IMR-90 (cell line): ENCODE data around the gene NOS1AP. TPM values are rescaled to one million over a fixed set of nuclear protein-coding genes. Genes with fewer than 3 reads are reported as not detected.

Source experiments
- ATAC-seq: fragments of 200-7000 bp; cut with Tn5 transposase; 2 replicates; pipeline ENCODE4 v1.9.1; 2020; ENCODE audit warnings: low read depth, mild to moderate bottlenecking, moderate library complexity
- BruUV-seq: library from RNA; stranded (reverse); fragments of 400-500 nt; replicated peaks from 2 replicates; lab custom pipeline; 2021; lab: Mats Ljungman, UMichigan
- CTCF ChIA-PET: fragments of 300-600 bp; formaldehyde crosslinking; extraction: SDS; loops from one replicate; lab custom pipeline; 2021; ENCODE audit warnings: antibody characterized with exemption; lab: Yijun Ruan, JAX
- POLR2A ChIA-PET: fragments of 300-600 bp; sonication (Branson Sonifier 250); formaldehyde crosslinking; loops from one replicate; lab custom pipeline; 2022; ENCODE audit warnings: antibody characterized with exemption; ENCODE audit not compliant: unreplicated experiment; lab: Charles Lee
- DNase-seq: peaks from one replicate; pipeline ENCODE4 v3.0.0; 2013
- H2AFZ ChIP-seq: replicated peaks from 2 replicates; pipeline ENCODE3; 2013; ENCODE audit warnings: low read length, mild to moderate bottlenecking; ENCODE audit not compliant: poor library complexity
- H2AK5ac ChIP-seq: 2 replicates; pipeline ENCODE4 v1.6.1; 2013; ENCODE audit warnings: low read depth, low read length, inconsistent platforms
- H2AK9ac ChIP-seq: replicated peaks from 2 replicates; pipeline ENCODE3; 2013; ENCODE audit warnings: mild to moderate bottlenecking, low read depth, low read length, moderate library complexity; ENCODE audit not compliant: poor library complexity
- H2BK120ac ChIP-seq: 2 replicates; pipeline ENCODE4 v1.6.1; 2013; ENCODE audit warnings: low read depth, low read length, inconsistent platforms
- H2BK15ac ChIP-seq: 3 replicates; pipeline ENCODE4 v1.6.1; 2013; ENCODE audit warnings: low read depth, low read length, inconsistent platforms
- H2BK20ac ChIP-seq: 2 replicates; pipeline ENCODE4 v1.6.1; 2013; ENCODE audit warnings: low read depth, mild to moderate bottlenecking, inconsistent platforms, low read length, moderate library complexity
- H2BK5ac ChIP-seq: 2 replicates; pipeline ENCODE4 v1.6.1; 2013; ENCODE audit warnings: mild to moderate bottlenecking, low read depth, low read length, inconsistent platforms; ENCODE audit not compliant: poor library complexity, severe bottlenecking
- H3K14ac ChIP-seq: replicated peaks from 2 replicates; pipeline ENCODE4 v1.6.1; 2013; ENCODE audit warnings: low read depth, low read length, inconsistent platforms
- H3K18ac ChIP-seq: 2 replicates; pipeline ENCODE4 v1.6.1; 2013; ENCODE audit warnings: low read depth, low read length, control low read depth
- H3K23ac ChIP-seq: 2 replicates; pipeline ENCODE4 v1.6.1; 2013; ENCODE audit warnings: low read depth, low read length, inconsistent platforms
- H3K27ac ChIP-seq: 2 replicates; pipeline ENCODE4 v1.5.1; 2013; ENCODE audit warnings: mild to moderate bottlenecking, control low read depth, low read length; ENCODE audit not compliant: insufficient read depth
- H3K27me3 ChIP-seq: 2 replicates; pipeline ENCODE4 v1.6.1; 2013; ENCODE audit warnings: low read length; ENCODE audit not compliant: control insufficient read depth, insufficient read depth
- H3K36me3 ChIP-seq: 2 replicates; pipeline ENCODE4 v1.6.1; 2013; ENCODE audit warnings: low read length, mixed read lengths; ENCODE audit not compliant: control insufficient read depth, insufficient read depth
- H3K4ac ChIP-seq: 2 replicates; pipeline ENCODE4 v1.6.1; 2013; ENCODE audit warnings: low read depth, low read length, inconsistent platforms
- H3K4me1 ChIP-seq: 2 replicates; pipeline ENCODE4 v1.6.1; 2013; ENCODE audit warnings: low read length, mixed read lengths; ENCODE audit not compliant: control insufficient read depth, insufficient read depth
- H3K4me2 ChIP-seq: 2 replicates; pipeline ENCODE4 v1.6.1; 2013; ENCODE audit warnings: low read depth, mild to moderate bottlenecking, control low read depth, low read length, moderate library complexity
- H3K4me3 ChIP-seq: 2 replicates; pipeline ENCODE4 v1.5.1; 2013; ENCODE audit warnings: low read depth, mild to moderate bottlenecking, control low read depth, low read length, moderate library complexity; ENCODE audit not compliant: insufficient read depth
- H3K56ac ChIP-seq: 2 replicates; pipeline ENCODE4 v1.6.1; 2013; ENCODE audit warnings: low read length, inconsistent platforms; ENCODE audit not compliant: insufficient read depth; ENCODE audit errors: extremely low read depth
- H3K79me1 ChIP-seq, 2 experiments: 2 replicates each; pipeline ENCODE4 v1.6.1; 2013; ENCODE audit warnings: low read length in 2 of 2, inconsistent platforms in 1 of 2, low read depth in 1 of 2
- H3K9ac ChIP-seq: 2 replicates; pipeline ENCODE4 v1.6.1; 2013; ENCODE audit warnings: low read depth, low read length, control low read depth
- H3K9me1 ChIP-seq: 2 replicates; pipeline ENCODE4 v1.6.1; 2013; ENCODE audit warnings: low read length, inconsistent platforms; ENCODE audit not compliant: insufficient read depth
- H3K9me3 ChIP-seq: 2 replicates; pipeline ENCODE4 v1.6.1; 2013; ENCODE audit warnings: low read length; ENCODE audit not compliant: control insufficient read depth, insufficient read depth
- H4K20me1 ChIP-seq: 2 replicates; pipeline ENCODE4 v1.6.1; 2013; ENCODE audit warnings: low read length, inconsistent platforms; ENCODE audit not compliant: insufficient read depth
- H4K5ac ChIP-seq: 2 replicates; pipeline ENCODE4 v1.6.1; 2013; ENCODE audit warnings: mild to moderate bottlenecking, low read depth, low read length, control low read depth
- H4K8ac ChIP-seq, 2 experiments: 2 replicates each; pipeline ENCODE4 v1.6.1; 2013; ENCODE audit warnings: low read depth in 2 of 2, low read length in 2 of 2, control low read depth in 1 of 2, inconsistent platforms in 1 of 2
- H4K91ac ChIP-seq: 2 replicates; pipeline ENCODE4 v1.6.1; 2013; ENCODE audit warnings: low read depth, low read length, inconsistent platforms; ENCODE audit not compliant: insufficient read depth
- NFE2L2 ChIP-seq: fragments of 150-350 bp; IDR thresholded peaks from 2 replicates; pipeline ENCODE4 v1.6.1; 2016; ENCODE audit warnings: low read depth, mild to moderate bottlenecking, low read length
- RAD21 ChIP-seq: IDR thresholded peaks from 2 replicates; pipeline ENCODE4 v1.6.1; 2012; ENCODE audit warnings: low read length, improper control_type of control experiment
- SMC3 ChIP-seq: fragments of 150-350 bp; IDR thresholded peaks from 2 replicates; pipeline ENCODE4 v1.6.1; 2016; ENCODE audit warnings: low read depth, mild to moderate bottlenecking, antibody characterized with exemption, low read length, moderate library complexity
- USF2 ChIP-seq: fragments of 150-350 bp; IDR thresholded peaks from 2 replicates; pipeline ENCODE4 v1.6.1; 2017; ENCODE audit warnings: mild to moderate bottlenecking, antibody characterized with exemption, low read length, low read depth
- WGBS, 2 experiments: methylation state at CpG; one replicate each; pipeline versions ENCODE4 v1.1.5 to v1.1.7; 2013; ENCODE audit warnings: missing lambda C conversion rate in 2 of 2; ENCODE audit not compliant: insufficient read length in 1 of 2; ENCODE audit errors: extremely low coverage in 2 of 2; 5-methylcytosine and 5-hydroxymethylcytosine counted together
- dilution Hi-C: fragments of 300-500 bp; cut with HindIII; formaldehyde crosslinking; loops from one replicate; pipeline ENCODE4 v1.14.3; 2018; ENCODE audit warnings: low sequenced_read_pairs; ENCODE audit not compliant: unreplicated experiment
- in situ Hi-C: fragments of 300-500 bp; cut with MboI; formaldehyde crosslinking; loops from 3 replicates; pipeline ENCODE4 v1.14.3; 2019; ENCODE audit warnings: low sequenced_read_pairs, inconsistent platforms, mixed read lengths
- intact Hi-C: fragments of 100-400 bp; cut with micrococcal nuclease; formaldehyde crosslinking; loops from 2 replicates; pipeline ENCODE4 v1.10.0; 2022
- polyA plus RNA-seq, 3 experiments: library from polyadenylated mRNA; depleted of rRNA; stranded (reverse); fragments of >200 nt; gene quantifications; 2 replicates each; pipeline ENCODE4 v1.2.3, GENCODE V29; 2012; ENCODE audit warnings: low replicate concordance in 1 of 3
- total RNA-seq: library from RNA; depleted of rRNA; stranded (reverse); fragments of >200 nt; gene quantifications from 2 replicates; pipeline ENCODE4 v1.2.3, GENCODE V29; 2012
- TF ChIP-seq, protein P1 (sequence below): conservative IDR thresholded peaks from 2 replicates; pipeline ENCODE4 v1.5.1; 2012; ENCODE audit warnings: mild to moderate bottlenecking, low read depth, low read length, improper control_type of control experiment

NOS1AP gene
- total and polyA plus RNA-seq, 2 of the 4 experiments (the other 2 are of a cell fraction) = 0.18 to 0.19 TPM

GRCh38 chr1:162276493-162276892 is 207.0 kb downstream of the NOS1AP start:
- H3K27me3 ChIP-seq = peaks cover 10% of the 10 kb centered on the region
- no peak overlapping the region for H4K8ac ChIP-seq
- no peak overlapping the region for H2BK120ac ChIP-seq
- H4K20me1 ChIP-seq = no peaks in the 10 kb centered on the region
- TF ChIP-seq NFE2L2 (no peak), SMC3 (peak; percentile 34), USF2 (no peak), RAD21 (peak; percentile 56)
- TF ChIP-seq, protein P1, sequence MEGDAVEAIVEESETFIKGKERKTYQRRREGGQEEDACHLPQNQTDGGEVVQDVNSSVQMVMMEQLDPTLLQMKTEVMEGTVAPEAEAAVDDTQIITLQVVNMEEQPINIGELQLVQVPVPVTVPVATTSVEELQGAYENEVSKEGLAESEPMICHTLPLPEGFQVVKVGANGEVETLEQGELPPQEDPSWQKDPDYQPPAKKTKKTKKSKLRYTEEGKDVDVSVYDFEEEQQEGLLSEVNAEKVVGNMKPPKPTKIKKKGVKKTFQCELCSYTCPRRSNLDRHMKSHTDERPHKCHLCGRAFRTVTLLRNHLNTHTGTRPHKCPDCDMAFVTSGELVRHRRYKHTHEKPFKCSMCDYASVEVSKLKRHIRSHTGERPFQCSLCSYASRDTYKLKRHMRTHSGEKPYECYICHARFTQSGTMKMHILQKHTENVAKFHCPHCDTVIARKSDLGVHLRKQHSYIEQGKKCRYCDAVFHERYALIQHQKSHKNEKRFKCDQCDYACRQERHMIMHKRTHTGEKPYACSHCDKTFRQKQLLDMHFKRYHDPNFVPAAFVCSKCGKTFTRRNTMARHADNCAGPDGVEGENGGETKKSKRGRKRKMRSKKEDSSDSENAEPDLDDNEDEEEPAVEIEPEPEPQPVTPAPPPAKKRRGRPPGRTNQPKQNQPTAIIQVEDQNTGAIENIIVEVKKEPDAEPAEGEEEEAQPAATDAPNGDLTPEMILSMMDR = peak; percentile 55
- no peak overlapping the region for H3K4me2 ChIP-seq
- ChIA-PET CTCF (interaction anchor here (0.8 to 1.4 kb wide), 5 partner anchors 14 to 220 kb away, joined by 3 to 5 read pairs (median 4); no protein-coding TSS in a partner anchor), POLR2A (no interaction called here)
- H3K4ac ChIP-seq = no peak overlapping the region
- H2AFZ ChIP-seq = no peak overlapping the region
- H4K5ac ChIP-seq = no peak overlapping the region
- no peak overlapping the region for H2AK9ac ChIP-seq
- no peaks in the 10 kb centered on the region for H3K4me1 ChIP-seq
- H3K36me3 ChIP-seq = no peaks in the 10 kb centered on the region
- H3K9ac ChIP-seq = no peak overlapping the region
- DNase-seq (peak; percentile 25), ATAC-seq (peak; percentile 82)
- H3K14ac ChIP-seq = no peak overlapping the region
- H2BK20ac ChIP-seq = no peak overlapping the region
- no peaks in the 10 kb centered on the region for H3K79me1 ChIP-seq
- H3K9me1 ChIP-seq = no peaks in the 10 kb centered on the region
- H2BK15ac ChIP-seq = no peak overlapping the region
- no peak overlapping the region for H3K23ac ChIP-seq
- intact Hi-C loops = loop anchor here (1.0 to 5.0 kb wide), 3 partner anchors 116 to 484 kb away; no protein-coding TSS in a partner anchor
- H3K27ac ChIP-seq = no peak overlapping the region
- no peak overlapping the region for H2BK5ac ChIP-seq
- H3K56ac ChIP-seq = no peak overlapping the region
- no TSS peak for BruUV-seq
- H3K4me3 ChIP-seq = no peak overlapping the region
- no peak overlapping the region for H4K91ac ChIP-seq
- no CpG with 5 or more reads among the region's 1 CpG for WGBS, 2 experiments
- H3K9me3 ChIP-seq = no peaks in the 10 kb centered on the region
- in situ Hi-C loops = loop anchor here (5.0 kb wide), 1 partner anchor 219 kb away; no protein-coding TSS in a partner anchor
- dilution Hi-C loops = no loop called here
- H3K18ac ChIP-seq = no peak overlapping the region
- H2AK5ac ChIP-seq = no peak overlapping the region
